NCI-H2081 (cell line): ENCODE results near the gene PCDHGA12.
"Not testable (repeated sequence)": the region's sequence is repeated elsewhere in the genome, so short reads cannot be mapped to it uniquely, and the experiment has no call there.

Experiments
- DNase-seq, 2 experiments: peaks; one replicate each; lab custom pipeline; 2025; lab: John Stamatoyannopoulos, UW

Gene PCDHGA12

GRCh38 chr5:141430332-141431113, at the start of gene PCDHGA12:
TSS of gene PCDHGA12 (plus strand) at chr5:141430507. CDS start at chr5:141430760, 253 bp downstream.
- no peak for DNase-seq

- no peak for DNase-seq
These were observed 47.6 kb upstream of the PCDHGA12 start, which contains the start of gene PCDHGA7 for GRCh38 chr5:141382469-141383294. TSS of gene PCDHGA7 (plus strand) at chr5:141382742. CDS start at chr5:141382900, 158 bp downstream.

GRCh38 chr5:141383345-141383744, 47.0 kb upstream of the PCDHGA12 start:
- no peak for DNase-seq

GRCh38 chr5:141384471-141385267, 45.6 kb upstream of the PCDHGA12 start:
- DNase-seq = no peak

- DNase-seq = not testable (repeated sequence)
These were observed 42.6 kb upstream of the PCDHGA12 start, which contains the start of gene PCDHGB4 for GRCh38 chr5:141387557-141388311. TSS of gene PCDHGB4 (plus strand) at chr5:141387698. CDS start at chr5:141387885, 187 bp downstream.

GRCh38 chr5:141388661-141389060, 41.6 kb upstream of the PCDHGA12 start:
- DNase-seq = no peak

- DNase-seq = no peak
These were observed 40.9 kb upstream of the PCDHGA12 start for GRCh38 chr5:141389153-141390042.

GRCh38 chr5:141392429-141393198, 37.7 kb upstream of the PCDHGA12 start, which contains the start of gene PCDHGA8:
TSS of gene PCDHGA8 (plus strand) at chr5:141392633. CDS start at chr5:141392814, 181 bp downstream.
- no peak for DNase-seq

GRCh38 chr5:141393267-141393666, 37.0 kb upstream of the PCDHGA12 start:
- no peak for DNase-seq

GRCh38 chr5:141394401-141395187, 35.7 kb upstream of the PCDHGA12 start:
- DNase-seq = not testable (repeated sequence)

GRCh38 chr5:141397756-141398551, 32.4 kb upstream of the PCDHGA12 start, which contains the start of gene PCDHGB5:
TSS of gene PCDHGB5 (plus strand) at chr5:141397947. CDS start at chr5:141398128, 181 bp downstream.
- DNase-seq = not testable (repeated sequence)

GRCh38 chr5:141398608-141399007, 31.7 kb upstream of the PCDHGA12 start:
- DNase-seq = no peak

- no peak for DNase-seq
These were observed 30.6 kb upstream of the PCDHGA12 start for GRCh38 chr5:141399555-141400258.

GRCh38 chr5:141402553-141403243, 27.6 kb upstream of the PCDHGA12 start, which contains the start of gene PCDHGA9:
TSS of gene PCDHGA9 (plus strand) at chr5:141402778. CDS start at chr5:141402953, 175 bp downstream.
- DNase-seq = no peak

- no peak for DNase-seq
These were observed 26.9 kb upstream of the PCDHGA12 start for GRCh38 chr5:141403387-141403786.
